Nephron (organoid): ENCODE results near the gene NKAIN1.

ENCODE experiments used
- H3K27ac Mint-ChIP-seq, 3 experiments: 2 replicates each; pipeline ENCODE4 v1.8.0; 2020; ENCODE audit warnings: mixed read lengths in 3 of 3, mild to moderate bottlenecking in 2 of 3, moderate library complexity in 1 of 3
- H3K27me3 Mint-ChIP-seq: 2 replicates; pipeline ENCODE4 v1.8.0; 2021; ENCODE audit warnings: low read depth, mild to moderate bottlenecking, moderate library complexity, mixed read lengths
- H3K36me3 Mint-ChIP-seq: 2 replicates; pipeline ENCODE4 v1.8.0; 2020; ENCODE audit warnings: low read depth, mixed read lengths
- H3K4me1 Mint-ChIP-seq: 2 replicates; pipeline ENCODE4 v1.8.0; 2020; ENCODE audit warnings: mixed read lengths
- H3K4me3 Mint-ChIP-seq, 3 experiments: 2 replicates each; pipeline ENCODE4 v1.8.0; 2020; ENCODE audit warnings: mild to moderate bottlenecking in 3 of 3, mixed read lengths in 3 of 3, moderate library complexity in 2 of 3
- H3K9me3 Mint-ChIP-seq: 2 replicates; pipeline ENCODE4 v1.8.0; 2020; ENCODE audit warnings: mixed read lengths
- CTCF ChIP-seq, 3 experiments: fragments of 200-600 bp; sonication (generic); IDR thresholded peaks; one replicate each; pipeline ENCODE4 v1.5.0; 2021; ENCODE audit warnings: antibody characterized with exemption in 3 of 3; ENCODE audit not compliant: unreplicated experiment in 3 of 3

The NKAIN1 gene

GRCh38 chr1:31257213-31257612 is 17.5 kb upstream of the NKAIN1 start:
- peaks cover 38% of the 10 kb centered on the region for H3K36me3 Mint-ChIP-seq
- no peak for TF ChIP-seq CTCF (IDR thresholded peaks at IDR 0.05; ENCODE audit: unreplicated experiment in 3 of 3)
- H3K9me3 Mint-ChIP-seq = no peaks in the 10 kb centered on the region
- no peaks in the 10 kb centered on the region for H3K27me3 Mint-ChIP-seq
- no peak overlapping the region for H3K4me3 Mint-ChIP-seq
- no peaks in the 10 kb centered on the region for H3K4me1 Mint-ChIP-seq
- no peak overlapping the region for H3K27ac Mint-ChIP-seq

- H3K27me3 Mint-ChIP-seq = peaks cover 3% of the 10 kb centered on the region
- no peak overlapping the region for H3K27ac Mint-ChIP-seq
- H3K36me3 Mint-ChIP-seq = no peaks in the 10 kb centered on the region
- H3K4me1 Mint-ChIP-seq = no peaks in the 10 kb centered on the region
- no peaks in the 10 kb centered on the region for H3K9me3 Mint-ChIP-seq
- no peak overlapping the region for H3K4me3 Mint-ChIP-seq
- no peak for TF ChIP-seq CTCF (IDR thresholded peaks at IDR 0.05; ENCODE audit: unreplicated experiment in 3 of 3)
Observed at GRCh38 chr1:31249854-31250253, 10.2 kb upstream of the NKAIN1 start.

- no peak overlapping the region for H3K4me3 Mint-ChIP-seq
- H3K9me3 Mint-ChIP-seq = no peaks in the 10 kb centered on the region
- no peaks in the 10 kb centered on the region for H3K4me1 Mint-ChIP-seq
- no peak overlapping the region for H3K27ac Mint-ChIP-seq
- TF ChIP-seq CTCF (IDR thresholded peaks at IDR 0.05; ENCODE audit: unreplicated experiment in 3 of 3) = no peak
- no peaks in the 10 kb centered on the region for H3K36me3 Mint-ChIP-seq
- peaks cover 10% of the 10 kb centered on the region for H3K27me3 Mint-ChIP-seq
Observed at GRCh38 chr1:31248276-31248675, 8.6 kb upstream of the NKAIN1 start.

- no peak overlapping the region for H3K4me3 Mint-ChIP-seq
- H3K27me3 Mint-ChIP-seq = peaks cover 32% of the 10 kb centered on the region
- H3K36me3 Mint-ChIP-seq = no peaks in the 10 kb centered on the region
- peaks cover 9% of the 10 kb centered on the region for H3K4me1 Mint-ChIP-seq
- H3K27ac Mint-ChIP-seq = no peak overlapping the region
- H3K9me3 Mint-ChIP-seq = no peaks in the 10 kb centered on the region
- no peak for TF ChIP-seq CTCF (IDR thresholded peaks at IDR 0.05; ENCODE audit: unreplicated experiment in 3 of 3)
Observed at GRCh38 chr1:31244326-31244725, 4.6 kb upstream of the NKAIN1 start.

- peaks cover 13% of the 10 kb centered on the region for H3K4me1 Mint-ChIP-seq
- no peak overlapping the region for H3K27ac Mint-ChIP-seq
- H3K36me3 Mint-ChIP-seq = no peaks in the 10 kb centered on the region
- no peaks in the 10 kb centered on the region for H3K9me3 Mint-ChIP-seq
- H3K27me3 Mint-ChIP-seq = peaks cover 38% of the 10 kb centered on the region
- H3K4me3 Mint-ChIP-seq = no peak overlapping the region
- TF ChIP-seq CTCF (IDR thresholded peaks at IDR 0.05; ENCODE audit: unreplicated experiment in 3 of 3) = no peak
Observed at GRCh38 chr1:31243501-31244286, 4.0 kb upstream of the NKAIN1 start.

GRCh38 chr1:31241321-31241720 is 1.6 kb upstream of the NKAIN1 start:
- H3K4me1 Mint-ChIP-seq = peaks cover 14% of the 10 kb centered on the region
- H3K4me3 Mint-ChIP-seq = peak overlapping the region; percentile 38 to 58 (median 52)
- no peaks in the 10 kb centered on the region for H3K9me3 Mint-ChIP-seq

More at GRCh38 chr1:31241321-31241720, 1.6 kb upstream of the NKAIN1 start:
- Mint-ChIP-seq H3K27ac (no peak overlapping the region), H3K36me3 (no peaks in the 10 kb centered on the region), H3K27me3 (peaks cover 62% of the 10 kb centered on the region)
- TF ChIP-seq CTCF (IDR thresholded peaks at IDR 0.05; ENCODE audit: unreplicated experiment in 3 of 3) = no peak
